Measurements from ENCODE around the gene DAND5. TPM values are rescaled to one million over a fixed set of nuclear protein-coding genes. Genes with fewer than 3 reads are reported as not detected.

DAND5 gene
- total and polyA plus RNA-seq, 10 donors = not detected

DNA sequence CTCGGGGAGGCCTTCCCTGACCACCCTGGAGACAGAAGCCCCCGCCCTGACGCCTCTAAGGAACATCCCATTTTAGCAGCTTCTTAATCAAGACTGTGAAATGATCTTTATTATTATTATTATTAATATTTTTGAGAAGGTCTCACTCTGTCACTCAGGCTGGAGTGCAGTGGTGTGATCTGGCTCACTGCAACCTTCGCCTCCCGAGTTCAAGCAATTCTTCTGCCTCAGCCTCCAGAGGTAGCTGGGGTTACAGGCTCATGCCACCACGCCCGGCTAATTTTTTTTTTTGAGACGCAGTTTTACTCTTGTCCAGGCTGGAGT, 3.6 kb upstream of the DAND5 start:
- H3K27me3 ChIP-seq (replicated peaks in 1 of 7) = no peaks in the 10 kb centered on the region
- H3K9me3 ChIP-seq = no peaks in the 10 kb centered on the region
- 50 to 58% (median 56%) methylated on average over 8 of the region's 8 CpGs for WGBS, 5 donors
- intact Hi-C loops (cut with DNase I; ENCODE audit: low total_unique reads) = loop anchor here (10.0 kb wide), 1 partner anchor 81 kb away; the partner anchor contains the start of genes DNASE2 and KLF1
- H3K36me3 ChIP-seq = no peaks in the 10 kb centered on the region
- peaks cover 3 to 14% (median 12%) of the 10 kb centered on the region in 6 donors for H3K4me1 ChIP-seq
- peak overlapping the region in 5 of 8 donors; percentile 27 to 79 (median 65) for H3K27ac ChIP-seq
- TF ChIP-seq, protein P1, sequence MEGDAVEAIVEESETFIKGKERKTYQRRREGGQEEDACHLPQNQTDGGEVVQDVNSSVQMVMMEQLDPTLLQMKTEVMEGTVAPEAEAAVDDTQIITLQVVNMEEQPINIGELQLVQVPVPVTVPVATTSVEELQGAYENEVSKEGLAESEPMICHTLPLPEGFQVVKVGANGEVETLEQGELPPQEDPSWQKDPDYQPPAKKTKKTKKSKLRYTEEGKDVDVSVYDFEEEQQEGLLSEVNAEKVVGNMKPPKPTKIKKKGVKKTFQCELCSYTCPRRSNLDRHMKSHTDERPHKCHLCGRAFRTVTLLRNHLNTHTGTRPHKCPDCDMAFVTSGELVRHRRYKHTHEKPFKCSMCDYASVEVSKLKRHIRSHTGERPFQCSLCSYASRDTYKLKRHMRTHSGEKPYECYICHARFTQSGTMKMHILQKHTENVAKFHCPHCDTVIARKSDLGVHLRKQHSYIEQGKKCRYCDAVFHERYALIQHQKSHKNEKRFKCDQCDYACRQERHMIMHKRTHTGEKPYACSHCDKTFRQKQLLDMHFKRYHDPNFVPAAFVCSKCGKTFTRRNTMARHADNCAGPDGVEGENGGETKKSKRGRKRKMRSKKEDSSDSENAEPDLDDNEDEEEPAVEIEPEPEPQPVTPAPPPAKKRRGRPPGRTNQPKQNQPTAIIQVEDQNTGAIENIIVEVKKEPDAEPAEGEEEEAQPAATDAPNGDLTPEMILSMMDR (IDR thresholded peaks at IDR 0.05 in 8 of 11, conservative IDR thresholded peaks at IDR 0.05 in 3 of 11) = no peak
- TF ChIP-seq POLR2AphosphoS5 (IDR thresholded peaks at IDR 0.05) (no peak), POLR2A (IDR thresholded peaks at IDR 0.05) (no peak)
- H3K4me3 ChIP-seq = peak overlapping the region in 2 of 8 donors; percentile 50 to 72
- no peak for DNase-seq

- WGBS, 5 donors = 90 to 94% (median 92%) methylated on average over 5 of the region's 5 CpGs
- intact Hi-C loops (cut with DNase I; ENCODE audit: low total_unique reads) = loop anchor here (10.0 kb wide), 1 partner anchor 83 kb away; the partner anchor contains the start of genes DNASE2 and KLF1
- Histone ChIP-seq H3K27me3 (replicated peaks in 1 of 7) (no peaks in the 10 kb centered on the region), H3K4me3 (no peak overlapping the region), H3K36me3 (no peaks in the 10 kb centered on the region), H3K4me1 (peaks cover 3 to 14% (median 12%) of the 10 kb centered on the region in 6 donors), H3K27ac (no peak overlapping the region), H3K9me3 (no peaks in the 10 kb centered on the region)
- no peak for DNase-seq
- TF ChIP-seq, protein P1 (IDR thresholded peaks at IDR 0.05 in 8 of 11, conservative IDR thresholded peaks at IDR 0.05 in 3 of 11) = no peak
- TF ChIP-seq POLR2AphosphoS5 (IDR thresholded peaks at IDR 0.05) (no peak), POLR2A (IDR thresholded peaks at IDR 0.05) (no peak)
Measured at GRCh38 chr19:12967907-12968306, 1.5 kb upstream of the DAND5 start.

- peaks cover 0 to 9% (median 6%) of the 10 kb centered on the region in 7 donors for H3K27me3 ChIP-seq (replicated peaks in 1 of 7)
- TF ChIP-seq POLR2AphosphoS5 (IDR thresholded peaks at IDR 0.05) = no peak
- TF ChIP-seq POLR2A (IDR thresholded peaks at IDR 0.05) = no peak
- TF ChIP-seq, protein P1 (IDR thresholded peaks at IDR 0.05 in 8 of 11, conservative IDR thresholded peaks at IDR 0.05 in 3 of 11) = no peak
- peaks cover 3 to 8% (median 7%) of the 10 kb centered on the region in 6 donors for H3K4me1 ChIP-seq
- DNase-seq = no peak
- H3K27ac ChIP-seq = no peak overlapping the region
- H3K4me3 ChIP-seq = no peak overlapping the region
- 82 to 89% (median 88%) methylated on average over 7 of the region's 7 CpGs for WGBS, 5 donors
- no peaks in the 10 kb centered on the region for H3K9me3 ChIP-seq
- H3K36me3 ChIP-seq = no peaks in the 10 kb centered on the region
- intact Hi-C loops (cut with DNase I; ENCODE audit: low total_unique reads) = loop anchor here (10.0 kb wide), 1 partner anchor 615 kb away; no protein-coding TSS in a partner anchor
Measured at GRCh38 chr19:12970070-12970820, 869 bp downstream of the DAND5 start.

DNA sequence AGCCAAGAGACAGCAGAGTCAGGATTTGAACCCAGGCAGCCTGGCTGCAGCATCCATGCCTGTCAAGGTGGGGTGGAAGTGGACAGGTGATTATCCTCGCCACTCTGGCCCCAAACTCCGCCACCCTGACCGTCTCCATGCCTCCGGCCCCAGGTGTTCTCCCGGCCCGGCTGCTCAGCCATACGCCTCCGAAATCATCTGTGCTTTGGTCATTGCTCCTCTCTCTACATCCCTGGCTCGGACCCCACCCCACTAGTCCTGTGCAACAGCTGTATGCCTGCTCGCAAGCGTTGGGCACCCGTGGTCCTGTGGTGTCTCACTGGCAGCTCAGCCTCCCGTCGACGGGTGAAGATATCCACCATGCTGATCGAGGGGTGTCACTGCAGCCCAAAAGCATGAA, 3.9 kb downstream of the DAND5 start:
- Histone ChIP-seq H3K9me3 (no peaks in the 10 kb centered on the region), H3K27me3 (replicated peaks in 1 of 7) (peaks cover 0 to 23% (median 8%) of the 10 kb centered on the region in 7 donors), H3K4me3 (no peak overlapping the region), H3K27ac (no peak overlapping the region), H3K36me3 (no peaks in the 10 kb centered on the region), H3K4me1 (peaks cover 0 to 7% (median 4%) of the 10 kb centered on the region in 6 donors)
- TF ChIP-seq POLR2A (IDR thresholded peaks at IDR 0.05) = no peak
- no peak for TF ChIP-seq POLR2AphosphoS5 (IDR thresholded peaks at IDR 0.05)
- TF ChIP-seq, protein P1 (IDR thresholded peaks at IDR 0.05 in 8 of 11, conservative IDR thresholded peaks at IDR 0.05 in 3 of 11) = no peak
- intact Hi-C loops (cut with DNase I; ENCODE audit: low total_unique reads) = loop anchor here (10.0 kb wide), 1 partner anchor 612 kb away; no protein-coding TSS in a partner anchor
- no peak for DNase-seq
- 89 to 94% (median 91%) methylated on average over 16 of the region's 16 CpGs for WGBS, 5 donors

All from spleen (tissue), 11 donors.